ENCODE data around the gene KLHL35.

DNA sequence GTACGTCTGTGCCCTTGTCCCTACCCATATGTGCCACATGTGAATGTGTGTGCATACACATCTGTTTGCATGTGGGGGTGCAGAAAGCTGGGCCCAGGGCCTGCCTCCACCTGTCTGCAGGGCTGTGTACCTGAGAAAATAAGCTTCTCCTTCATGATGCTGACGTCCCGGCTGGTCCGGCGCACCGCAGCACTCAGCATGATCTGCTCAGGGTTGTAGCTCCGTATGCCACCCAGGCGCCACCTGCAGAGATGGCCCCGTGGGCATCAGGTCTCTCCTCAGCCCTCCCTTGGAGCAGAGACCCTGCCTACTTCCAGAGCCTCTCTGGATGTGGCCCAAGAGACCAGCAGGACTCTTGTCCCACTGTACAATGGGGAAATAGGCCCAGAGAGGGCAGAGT, 3.8 kb upstream of the KLHL35 start:
- no peak for TF ChIP-seq REST (IDR thresholded peaks at IDR 0.05)
- TF ChIP-seq GABPA (IDR thresholded peaks at IDR 0.05 in 1 of 2, conservative IDR thresholded peaks at IDR 0.05 in 1 of 2), result no peak
- TF ChIP-seq YY1 (IDR thresholded peaks at IDR 0.05), result no peak
- TF ChIP-seq, protein P1, sequence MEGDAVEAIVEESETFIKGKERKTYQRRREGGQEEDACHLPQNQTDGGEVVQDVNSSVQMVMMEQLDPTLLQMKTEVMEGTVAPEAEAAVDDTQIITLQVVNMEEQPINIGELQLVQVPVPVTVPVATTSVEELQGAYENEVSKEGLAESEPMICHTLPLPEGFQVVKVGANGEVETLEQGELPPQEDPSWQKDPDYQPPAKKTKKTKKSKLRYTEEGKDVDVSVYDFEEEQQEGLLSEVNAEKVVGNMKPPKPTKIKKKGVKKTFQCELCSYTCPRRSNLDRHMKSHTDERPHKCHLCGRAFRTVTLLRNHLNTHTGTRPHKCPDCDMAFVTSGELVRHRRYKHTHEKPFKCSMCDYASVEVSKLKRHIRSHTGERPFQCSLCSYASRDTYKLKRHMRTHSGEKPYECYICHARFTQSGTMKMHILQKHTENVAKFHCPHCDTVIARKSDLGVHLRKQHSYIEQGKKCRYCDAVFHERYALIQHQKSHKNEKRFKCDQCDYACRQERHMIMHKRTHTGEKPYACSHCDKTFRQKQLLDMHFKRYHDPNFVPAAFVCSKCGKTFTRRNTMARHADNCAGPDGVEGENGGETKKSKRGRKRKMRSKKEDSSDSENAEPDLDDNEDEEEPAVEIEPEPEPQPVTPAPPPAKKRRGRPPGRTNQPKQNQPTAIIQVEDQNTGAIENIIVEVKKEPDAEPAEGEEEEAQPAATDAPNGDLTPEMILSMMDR (IDR thresholded peaks at IDR 0.05; ENCODE audit: low read depth, low read length, missing input control), result no peak
- no peak for TF ChIP-seq EGR1 (IDR thresholded peaks at IDR 0.05; ENCODE audit: low read depth in 2 of 2)
- TF ChIP-seq, protein P2, sequence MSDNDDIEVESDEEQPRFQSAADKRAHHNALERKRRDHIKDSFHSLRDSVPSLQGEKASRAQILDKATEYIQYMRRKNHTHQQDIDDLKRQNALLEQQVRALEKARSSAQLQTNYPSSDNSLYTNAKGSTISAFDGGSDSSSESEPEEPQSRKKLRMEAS (IDR thresholded peaks at IDR 0.05), result no peak
- TF ChIP-seq RAD21 (IDR thresholded peaks at IDR 0.05), result no peak

Data from liver (tissue), 3 donors.